NCI-H2107 (cell line): ENCODE data around the gene CCL4.
"Not testable (repeated sequence)": the region's sequence is repeated elsewhere in the genome, so short reads cannot be mapped to it uniquely, and the experiment has no call there.

Experiments
- DNase-seq: peaks from one replicate; lab custom pipeline; 2025; lab: John Stamatoyannopoulos, UW

The CCL4 gene

DNA sequence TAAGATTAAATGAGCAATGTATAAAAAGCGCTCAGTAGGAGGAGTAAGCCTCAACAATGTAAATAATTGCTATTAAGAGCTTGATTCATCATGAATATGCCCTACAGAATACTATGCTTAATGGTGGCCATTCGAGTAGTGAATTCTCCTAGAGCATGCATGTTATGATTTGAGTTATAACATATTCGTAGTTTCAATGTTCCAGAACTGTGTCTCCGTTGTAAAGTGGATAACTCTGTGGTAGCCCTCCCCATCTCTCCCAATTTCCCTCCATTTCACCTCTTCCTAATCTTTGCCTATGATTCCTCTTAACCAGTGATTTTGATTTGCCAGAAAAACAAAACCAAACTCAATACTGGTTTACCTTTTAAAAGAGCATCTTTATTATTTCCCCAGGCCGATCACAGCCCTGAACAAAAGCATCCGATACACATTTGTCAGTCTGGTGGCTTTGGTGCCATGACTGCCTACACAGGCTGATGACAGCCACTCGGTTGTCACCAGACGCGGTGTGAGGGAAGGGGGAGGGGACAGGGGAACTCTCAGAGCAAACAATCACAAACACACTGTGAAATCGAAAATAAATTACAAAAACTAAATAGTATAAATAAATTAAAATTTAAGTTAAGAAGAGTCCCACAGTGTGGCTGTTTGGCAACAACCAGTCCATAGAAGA is 15.6 kb upstream of the CCL4 start:
- DNase-seq: not testable (repeated sequence)

DNA sequence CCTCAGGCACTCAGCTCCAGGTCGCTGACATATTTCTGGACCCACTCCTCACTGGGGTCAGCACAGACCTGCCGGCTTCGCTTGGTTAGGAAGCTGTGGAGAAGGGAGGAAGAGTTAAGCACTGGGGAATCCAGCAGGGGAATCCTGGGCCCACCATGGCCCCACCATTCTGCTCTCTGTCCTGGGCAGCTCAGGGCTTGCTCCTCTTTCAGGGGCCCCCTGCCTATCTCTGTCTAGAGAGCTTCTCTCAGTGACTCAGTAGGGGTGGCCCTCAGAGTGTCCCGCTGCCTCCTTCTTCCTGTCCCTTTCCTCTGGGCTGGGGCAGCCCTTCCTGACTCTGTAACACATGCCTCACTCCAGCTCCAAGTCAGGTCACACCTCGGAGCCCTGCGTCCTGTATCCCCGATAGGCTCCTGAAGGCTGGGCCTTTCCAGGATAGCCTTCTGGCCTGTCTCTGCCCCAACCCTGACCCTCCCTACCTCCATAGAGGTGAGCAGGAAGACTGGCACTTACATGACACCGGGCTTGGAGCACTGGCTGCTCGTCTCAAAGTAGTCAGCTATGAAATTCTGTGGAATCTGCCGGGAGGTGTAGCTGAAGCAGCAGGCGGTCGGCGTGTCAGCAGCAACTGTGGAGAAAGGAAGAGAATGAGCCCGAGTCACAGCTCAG is 14.8 kb upstream of the CCL4 start:
- no peak for DNase-seq

GRCh38 chr17:36089339-36089865 is 14.2 kb upstream of the CCL4 start:
- DNase-seq: no peak

- no peak for DNase-seq
These were observed 13.5 kb upstream of the CCL4 start, which contains the start of gene CCL3 for GRCh38 chr17:36089888-36090836. CCL3 (minus strand) TSS chr17:36090143; CDS start chr17:36090058, 85 bp downstream.

GRCh38 chr17:36092230-36092629 is 11.4 kb upstream of the CCL4 start:
- no peak for DNase-seq

- DNase-seq: not testable (repeated sequence)
These were observed 10.9 kb upstream of the CCL4 start for GRCh38 chr17:36092715-36093114.

DNA sequence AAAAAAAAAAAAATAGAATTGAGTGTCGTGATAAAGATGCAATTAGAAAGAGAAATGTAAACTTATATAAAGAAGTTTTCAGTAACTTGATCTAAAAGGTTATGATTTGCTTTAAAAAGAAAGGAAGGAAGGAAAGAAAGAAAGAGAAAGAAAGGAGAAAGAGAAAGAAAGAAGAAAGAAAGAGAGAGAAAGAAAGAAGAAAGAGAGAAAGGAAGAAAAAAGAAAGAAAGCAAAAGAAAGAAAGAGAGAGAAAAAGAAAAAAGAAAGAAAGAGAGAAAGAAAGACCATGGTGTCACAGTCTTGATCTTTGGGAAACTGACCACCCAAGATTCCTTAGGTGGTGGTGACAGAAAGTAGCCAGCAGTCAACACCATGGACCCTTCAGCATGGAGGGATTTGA is 9.4 kb upstream of the CCL4 start:
- DNase-seq: no peak

DNA sequence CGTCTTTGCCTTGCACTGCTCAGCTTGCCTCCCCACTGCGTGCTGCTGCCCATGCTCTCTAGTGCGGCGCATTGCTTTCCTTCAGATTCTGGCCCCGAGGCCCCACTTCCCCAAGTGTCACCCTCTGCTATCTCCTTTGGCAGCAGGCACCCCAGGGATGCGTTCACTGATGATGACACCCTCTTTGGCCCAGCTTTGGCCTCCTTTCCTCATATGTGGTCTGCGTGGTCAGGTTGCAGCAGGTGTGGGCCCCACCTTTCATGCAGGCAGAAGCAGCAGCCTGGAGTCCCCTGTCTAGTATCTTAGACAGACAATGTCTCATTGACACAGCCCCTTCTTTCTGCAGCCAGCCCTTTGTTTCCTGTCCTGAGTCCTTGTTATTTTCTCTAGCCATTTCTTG is 8.9 kb upstream of the CCL4 start:
- DNase-seq: no peak

- no peak for DNase-seq
These were observed 7.6 kb upstream of the CCL4 start for GRCh38 chr17:36095992-36096391.

DNA sequence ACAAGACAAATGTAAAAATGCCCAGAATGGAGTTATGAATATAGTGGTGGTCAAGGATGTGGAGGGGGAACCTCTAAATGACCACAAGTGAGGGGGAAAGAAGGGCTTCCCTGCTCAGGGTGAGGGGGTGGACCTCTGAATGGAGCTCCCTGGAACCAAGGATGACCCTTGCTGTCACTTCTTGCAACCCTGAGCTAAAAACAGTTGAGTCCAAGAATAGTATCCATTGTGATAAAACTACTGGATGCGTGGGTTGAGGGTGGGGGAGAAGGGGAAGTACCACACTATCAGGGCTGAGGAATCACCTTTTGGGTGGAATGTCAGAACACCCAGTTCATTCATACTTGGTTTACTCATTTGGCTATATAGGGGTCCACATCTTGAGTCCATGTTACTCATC is 4.6 kb upstream of the CCL4 start:
- DNase-seq: not testable (repeated sequence)

- DNase-seq: not testable (repeated sequence)
These were observed 619 bp downstream of the CCL4 start for GRCh38 chr17:36104246-36104645.

DNA sequence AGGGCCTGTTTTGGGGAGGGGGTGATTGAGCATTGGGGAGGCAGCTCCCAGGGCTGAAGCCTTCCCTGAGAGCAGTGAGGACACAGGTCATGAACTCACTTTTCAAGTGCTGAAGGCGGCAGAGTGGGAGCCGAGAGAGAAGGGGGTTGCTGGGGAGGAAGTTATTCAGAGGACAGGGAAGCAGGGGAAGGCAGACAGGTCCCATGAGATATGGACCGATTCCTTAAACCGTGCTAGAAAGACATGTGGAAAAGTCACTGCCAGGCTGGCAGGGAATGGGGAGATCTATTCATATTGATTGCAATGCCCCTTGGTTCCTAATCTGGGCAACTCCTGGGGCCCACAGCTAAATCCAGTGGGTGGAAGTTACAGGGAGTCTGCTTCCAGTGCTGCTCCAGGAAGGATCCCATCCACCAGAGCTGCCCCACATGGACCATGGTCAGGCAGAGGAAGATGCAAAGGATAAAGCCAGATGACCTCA is 1.1 kb downstream of the CCL4 start:
- DNase-seq: no peak

DNA sequence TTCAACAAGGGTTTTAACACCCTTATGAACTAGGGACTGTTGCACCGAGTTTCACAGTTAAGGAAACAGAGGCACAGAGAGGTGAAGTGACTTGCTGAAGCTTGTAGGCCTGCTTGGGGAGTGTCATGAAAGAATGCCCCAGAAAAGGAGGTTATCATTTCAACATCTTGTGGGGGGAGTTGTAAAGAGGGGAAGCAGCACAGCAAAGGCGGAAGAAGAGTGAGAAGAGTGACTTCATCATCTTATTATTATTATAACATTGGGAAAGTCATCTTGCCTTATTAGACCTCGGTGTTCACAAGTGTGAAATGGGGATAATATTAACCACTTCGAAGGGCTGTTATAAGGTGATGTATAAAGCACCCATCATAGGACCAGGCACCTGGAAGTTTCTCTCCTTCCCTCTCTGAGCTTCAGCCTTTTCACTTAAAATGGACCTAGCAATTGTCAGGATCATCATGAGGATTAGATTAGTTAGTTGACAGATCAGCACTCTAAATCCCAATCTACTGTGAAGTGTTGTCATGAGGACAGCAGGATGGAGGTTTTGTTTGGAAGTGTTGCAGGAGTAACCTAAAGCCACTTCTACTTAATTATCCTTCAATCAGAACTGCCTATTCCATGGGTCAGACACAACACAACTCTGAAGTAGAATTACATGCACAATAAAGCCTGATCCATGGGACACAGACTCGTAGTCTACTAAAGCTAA is 2.3 kb downstream of the CCL4 start:
- DNase-seq: no peak

- no peak for DNase-seq
These were observed 2.8 kb downstream of the CCL4 start for GRCh38 chr17:36106493-36106835.

DNA sequence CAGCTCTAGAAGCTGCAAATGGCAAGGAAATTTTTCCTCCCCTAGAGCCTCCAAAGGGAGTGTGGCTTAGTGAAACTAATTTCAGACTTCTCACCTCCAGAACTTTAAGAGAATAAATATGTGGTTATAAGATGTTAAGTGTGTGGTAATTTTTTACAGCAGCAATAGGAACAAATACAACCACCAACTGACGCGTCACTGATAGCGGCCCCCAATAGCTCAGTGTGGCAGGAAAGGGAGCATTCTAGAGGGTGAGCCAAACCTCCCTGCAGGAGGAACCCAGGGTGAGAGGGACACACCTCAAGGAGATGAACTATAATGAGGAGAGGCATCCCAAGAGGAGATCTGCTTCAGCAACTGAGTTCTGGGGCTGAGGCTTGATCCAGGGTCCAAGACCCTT is 4.0 kb downstream of the CCL4 start:
- DNase-seq: no peak

DNA sequence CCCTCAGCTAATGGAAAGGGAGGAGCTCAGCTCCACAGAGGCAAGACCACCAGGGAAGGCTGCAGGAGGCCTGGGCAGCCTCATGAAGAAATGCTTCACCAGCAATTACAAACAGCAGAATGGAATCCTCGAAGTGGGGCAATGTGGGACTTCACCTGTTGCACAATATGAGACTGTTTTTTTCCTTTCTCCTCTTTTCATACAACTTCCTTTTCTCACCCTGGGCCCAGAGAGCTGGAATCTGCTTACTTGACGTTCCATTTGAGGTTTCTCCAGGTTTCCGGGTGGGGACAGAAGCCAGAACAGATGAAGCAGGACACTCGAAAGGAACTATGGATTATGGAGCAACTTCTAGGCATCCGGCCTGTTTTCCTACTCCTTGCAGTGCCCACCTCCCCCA is 4.6 kb downstream of the CCL4 start:
- DNase-seq: not testable (repeated sequence)

GRCh38 chr17:36111068-36111490 is 7.5 kb downstream of the CCL4 start:
- DNase-seq: no peak

DNA sequence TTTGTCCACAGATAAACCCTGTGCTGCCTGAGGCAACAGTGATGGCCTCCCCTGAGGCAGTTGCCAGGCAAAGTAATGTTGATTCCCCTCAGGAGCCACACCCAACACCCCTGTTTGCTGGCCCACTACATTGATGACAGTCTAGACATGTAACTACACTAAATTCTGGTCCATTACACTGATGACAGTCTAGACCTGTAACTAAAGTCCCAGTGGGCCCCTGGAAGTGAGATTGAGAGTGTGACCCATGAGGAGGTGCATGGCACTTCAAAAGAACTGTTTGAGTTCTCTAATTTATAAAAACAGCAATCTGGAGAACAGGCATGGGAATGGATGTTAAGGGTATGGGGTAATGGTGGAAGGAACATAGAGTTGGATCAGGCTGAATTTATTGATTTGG is 8.9 kb downstream of the CCL4 start:
- DNase-seq: no peak

DNA sequence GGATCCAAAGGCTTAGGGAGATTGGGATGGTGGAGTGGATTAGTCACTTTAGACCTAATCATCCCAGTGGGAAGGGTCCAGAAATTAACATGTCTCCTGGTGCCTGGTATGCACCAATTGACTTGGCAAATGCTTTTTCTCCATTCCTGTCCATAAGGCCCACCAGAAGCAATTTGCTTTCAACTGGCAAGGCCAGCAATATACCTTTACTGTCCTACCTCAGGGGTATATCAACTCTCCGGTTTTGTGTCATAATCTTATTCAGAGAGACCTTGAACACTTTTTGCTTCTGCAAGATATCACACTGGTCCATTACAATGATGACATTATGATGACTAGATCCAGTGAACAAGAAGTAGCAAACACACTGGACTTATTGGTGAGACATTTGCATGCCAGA is 9.5 kb downstream of the CCL4 start:
- DNase-seq: not testable (repeated sequence)

GRCh38 chr17:36114971-36115648 is 11.5 kb downstream of the CCL4 start:
- not testable (repeated sequence) for DNase-seq

DNA sequence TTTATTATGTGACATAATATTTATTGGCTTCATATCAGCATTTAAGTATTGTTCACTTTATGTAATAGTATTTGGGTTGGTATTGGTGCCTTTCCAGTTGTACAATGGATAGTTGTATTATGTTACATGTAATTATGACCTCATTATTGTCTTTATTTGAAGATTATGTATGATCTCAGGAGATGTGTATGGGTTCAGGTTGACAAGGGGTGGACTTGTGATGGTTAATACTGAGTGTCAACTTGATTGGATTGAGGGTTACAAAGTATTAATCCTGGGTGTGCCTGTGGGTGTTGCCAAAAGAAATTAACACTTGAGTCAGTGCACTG is 12.0 kb downstream of the CCL4 start:
- DNase-seq: not testable (repeated sequence)
